Measurements from ENCODE around the gene MBNL1.

The MBNL1 gene

DNA sequence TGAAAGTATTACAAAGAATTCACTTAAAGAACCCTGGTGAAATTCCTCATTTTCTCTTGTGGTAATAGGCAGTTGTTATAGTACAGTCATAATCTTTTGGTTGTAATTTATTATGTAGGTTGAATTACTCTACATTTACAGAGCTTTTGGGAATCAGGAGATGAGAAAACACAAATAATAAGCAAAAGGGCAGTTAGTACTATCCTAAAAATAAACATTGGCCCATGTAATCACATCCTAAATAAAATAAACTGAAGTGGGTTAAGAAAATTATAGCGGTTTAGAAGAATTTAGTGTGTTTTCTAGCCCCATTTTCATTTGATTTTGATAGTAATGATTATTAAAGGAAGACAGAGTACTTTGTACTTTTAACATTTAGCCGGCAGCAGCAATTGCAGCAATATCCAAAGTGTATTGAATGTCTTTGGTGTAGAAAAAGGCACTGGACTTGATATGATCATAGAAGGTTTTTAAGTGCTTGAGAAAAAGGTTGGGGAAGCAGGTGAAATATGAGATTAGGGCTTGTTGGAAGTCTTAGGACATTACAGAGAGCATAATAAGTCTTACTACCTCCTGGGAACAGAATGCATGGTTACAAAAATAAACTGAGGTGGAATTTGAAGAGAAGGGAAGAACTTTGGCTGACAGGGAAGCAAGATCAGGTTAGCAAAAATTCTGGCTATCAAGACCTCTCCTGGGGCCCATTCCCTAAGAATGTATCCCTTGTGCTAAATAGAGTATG is 79.9 kb downstream of the MBNL1 start:
- H3K27ac Mint-ChIP-seq, result no peak overlapping the region
- no peak overlapping the region for H3K4me3 Mint-ChIP-seq
- H3K4me1 Mint-ChIP-seq, result peaks cover 27% of the 10 kb centered on the region
- no peaks in the 10 kb centered on the region for H3K9me3 Mint-ChIP-seq
- H3K36me3 Mint-ChIP-seq, result peaks cover 50% of the 10 kb centered on the region
- ATAC-seq (no peak), DNase-seq (ENCODE audit: low spot score in 2 of 2) (no peak)

DNA sequence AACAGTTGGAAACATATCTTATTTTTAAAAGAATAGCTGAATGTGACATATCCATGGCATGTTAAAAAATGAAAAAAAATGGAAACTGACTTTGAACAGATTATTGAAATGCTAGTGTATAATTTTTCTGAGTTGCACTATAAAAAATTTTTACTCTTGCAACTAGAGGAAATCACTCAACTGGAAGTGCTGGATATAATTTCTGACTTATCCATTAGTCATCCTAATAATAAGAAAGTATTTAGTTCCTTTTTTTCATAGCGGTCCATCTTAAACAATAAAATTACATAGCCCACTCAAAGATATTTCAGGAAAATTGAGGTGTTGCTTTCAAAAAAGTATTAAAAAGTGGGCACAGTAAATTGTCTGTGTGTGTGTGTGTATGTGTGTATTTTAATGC is 80.7 kb downstream of the MBNL1 start:
- no peak for DNase-seq (ENCODE audit: low spot score in 2 of 2)
- Mint-ChIP-seq H3K4me3 (no peak overlapping the region), H3K36me3 (peaks cover 55% of the 10 kb centered on the region), H3K4me1 (peaks cover 31% of the 10 kb centered on the region), H3K9me3 (no peaks in the 10 kb centered on the region), H3K27ac (no peak overlapping the region)
- ATAC-seq, result no peak

DNA sequence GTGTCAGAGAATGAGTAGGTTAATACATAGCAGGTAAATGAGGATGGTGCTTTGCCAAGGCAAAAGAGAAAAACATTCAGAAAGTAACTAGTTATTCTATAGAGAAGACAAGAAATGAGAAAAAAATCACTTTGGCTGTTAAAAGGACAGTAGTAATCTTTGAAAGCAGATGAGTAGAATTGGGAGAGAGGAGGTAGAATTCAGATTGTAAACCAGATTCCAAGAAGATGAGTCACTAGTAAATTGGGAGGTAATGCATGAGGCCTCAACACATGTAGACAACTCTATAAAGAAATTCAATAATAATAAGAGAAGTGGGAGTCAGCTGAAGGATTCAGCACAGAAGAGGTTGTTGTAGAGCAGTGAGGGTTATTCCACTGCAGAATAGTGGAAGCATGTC is 81.4 kb downstream of the MBNL1 start:
- H3K36me3 Mint-ChIP-seq, result peaks cover 55% of the 10 kb centered on the region
- H3K4me1 Mint-ChIP-seq, result peaks cover 25% of the 10 kb centered on the region
- H3K27ac Mint-ChIP-seq, result no peak overlapping the region
- no peak for ATAC-seq
- H3K4me3 Mint-ChIP-seq, result no peak overlapping the region
- DNase-seq (ENCODE audit: low spot score in 2 of 2), result no peak
- H3K9me3 Mint-ChIP-seq, result no peaks in the 10 kb centered on the region

DNA sequence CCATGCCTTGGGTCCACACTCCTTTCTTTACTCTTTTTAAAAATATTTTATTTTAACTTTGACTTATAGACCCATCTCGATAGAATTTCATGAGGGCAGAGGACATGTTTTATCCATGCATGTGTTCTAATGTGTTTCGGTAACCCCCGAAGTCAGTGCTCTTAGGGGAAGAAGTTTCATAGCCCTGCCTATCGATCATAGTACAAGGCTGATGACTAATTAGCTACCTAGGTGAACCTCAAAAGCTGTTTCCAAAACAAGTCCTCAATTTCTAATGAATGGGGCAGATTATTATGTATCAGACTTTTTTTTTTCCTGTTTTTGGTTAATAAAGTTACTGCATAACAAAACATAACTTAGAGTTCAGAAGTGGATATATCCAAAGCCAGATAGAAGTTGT is 82.0 kb downstream of the MBNL1 start:
- Mint-ChIP-seq H3K4me1 (peaks cover 25% of the 10 kb centered on the region), H3K36me3 (peaks cover 59% of the 10 kb centered on the region), H3K4me3 (no peak overlapping the region), H3K9me3 (no peaks in the 10 kb centered on the region), H3K27ac (peak overlapping the region; percentile 65)
- peak; percentile 60 for ATAC-seq
- no peak for DNase-seq (ENCODE audit: low spot score in 2 of 2)

DNA sequence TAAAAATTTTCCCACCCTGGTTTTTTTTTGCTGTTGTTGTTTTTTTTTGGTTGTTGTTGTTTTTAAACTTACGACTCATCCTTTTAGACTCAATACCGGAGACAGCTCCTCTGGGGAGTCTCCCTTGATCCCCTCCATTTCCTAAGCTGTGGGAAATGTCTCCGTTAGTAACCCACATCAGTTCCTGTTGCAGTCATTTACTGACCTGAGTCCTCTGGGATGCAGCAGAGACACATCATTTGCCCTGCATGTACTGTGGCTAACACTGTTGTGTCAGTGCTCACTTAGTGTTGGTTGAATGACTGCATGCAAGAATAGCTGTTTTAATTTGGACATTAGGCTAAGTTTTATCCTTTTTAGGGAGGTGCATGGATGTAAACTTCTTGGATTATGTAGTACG is 83.8 kb downstream of the MBNL1 start:
- ATAC-seq, result peak; percentile 60
- peaks cover 62% of the 10 kb centered on the region for H3K36me3 Mint-ChIP-seq

DNA sequence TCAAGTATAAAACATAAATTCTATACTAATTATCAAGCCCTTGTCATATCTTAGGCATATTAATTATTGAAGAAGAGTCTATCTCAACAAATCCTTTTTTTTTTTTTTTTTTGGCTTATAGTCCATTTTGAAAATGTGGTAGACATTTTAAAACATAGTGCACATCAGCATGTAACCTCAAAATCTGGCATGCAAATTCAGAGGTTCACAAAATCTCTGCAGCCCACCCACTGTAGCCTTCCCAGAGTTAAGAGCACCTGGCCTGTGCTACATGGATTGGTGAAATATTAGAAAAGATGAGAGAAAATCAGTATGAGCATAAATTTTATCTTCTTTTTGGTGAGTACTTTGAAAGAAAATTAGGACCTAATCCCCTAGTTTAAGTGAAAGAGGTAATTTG is 84.8 kb downstream of the MBNL1 start:
- DNase-seq (ENCODE audit: low spot score in 2 of 2), result no peak
- ATAC-seq, result no peak
- Mint-ChIP-seq H3K9me3 (no peaks in the 10 kb centered on the region), H3K4me1 (peaks cover 46% of the 10 kb centered on the region), H3K36me3 (peaks cover 72% of the 10 kb centered on the region), H3K4me3 (no peak overlapping the region), H3K27ac (peak overlapping the region; percentile 87)

More for the DNA sequence above, 83.8 kb downstream of the MBNL1 start:
- Mint-ChIP-seq H3K4me1 (peaks cover 39% of the 10 kb centered on the region), H3K4me3 (peak overlapping the region; percentile 32), H3K9me3 (no peaks in the 10 kb centered on the region), H3K27ac (peak overlapping the region; percentile 87)
- DNase-seq (ENCODE audit: low spot score in 2 of 2), result no peak

DNA sequence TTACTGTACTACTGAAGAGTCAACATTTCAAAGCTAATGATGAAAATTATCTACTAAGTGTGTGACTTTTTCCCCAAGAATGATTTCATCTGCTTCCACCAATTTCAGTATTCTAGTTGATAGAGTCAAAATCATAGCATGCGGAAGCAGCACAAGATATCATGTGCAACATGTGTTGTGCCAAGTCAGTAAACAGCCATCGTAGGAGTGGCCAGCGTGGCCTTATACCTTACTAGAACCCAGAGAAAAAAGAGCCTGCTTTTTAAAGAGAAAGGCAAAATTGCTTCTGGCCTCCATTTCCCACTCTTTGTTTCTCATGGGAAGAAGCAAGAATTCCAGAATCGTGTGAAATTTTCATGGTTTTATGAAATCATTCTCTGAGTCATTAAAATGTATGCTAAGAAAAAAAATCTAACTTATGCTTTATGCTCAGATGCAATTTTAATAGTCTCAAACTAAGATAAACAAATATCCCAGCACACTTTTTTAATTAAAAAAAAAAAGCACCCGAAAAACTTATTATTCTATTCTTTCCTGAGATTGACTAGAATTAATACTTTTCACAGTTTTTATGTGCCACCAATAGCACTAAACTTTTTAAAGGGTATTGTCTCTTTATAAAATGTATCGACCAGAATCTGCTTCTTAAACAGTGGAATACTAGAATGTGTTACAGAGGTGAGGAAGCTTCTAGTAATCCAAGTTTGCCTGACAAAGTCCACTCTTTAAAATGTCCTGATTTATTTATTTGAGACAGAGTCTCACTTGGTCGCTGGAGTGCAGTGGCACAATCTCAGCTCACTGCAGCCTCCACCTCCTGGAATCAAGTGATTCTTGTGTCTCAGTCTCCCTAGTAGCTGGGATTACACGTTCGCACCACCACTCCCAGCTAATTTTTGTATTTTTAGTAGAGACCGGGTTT is 87.3 kb downstream of the MBNL1 start:
- no peaks in the 10 kb centered on the region for H3K9me3 Mint-ChIP-seq
- H3K4me3 Mint-ChIP-seq, result no peak overlapping the region
- DNase-seq (ENCODE audit: low spot score in 2 of 2), result no peak
- ATAC-seq, result no peak
- peaks cover 61% of the 10 kb centered on the region for H3K4me1 Mint-ChIP-seq
- peaks cover 87% of the 10 kb centered on the region for H3K36me3 Mint-ChIP-seq
- peak overlapping the region; percentile 51 for H3K27ac Mint-ChIP-seq

DNA sequence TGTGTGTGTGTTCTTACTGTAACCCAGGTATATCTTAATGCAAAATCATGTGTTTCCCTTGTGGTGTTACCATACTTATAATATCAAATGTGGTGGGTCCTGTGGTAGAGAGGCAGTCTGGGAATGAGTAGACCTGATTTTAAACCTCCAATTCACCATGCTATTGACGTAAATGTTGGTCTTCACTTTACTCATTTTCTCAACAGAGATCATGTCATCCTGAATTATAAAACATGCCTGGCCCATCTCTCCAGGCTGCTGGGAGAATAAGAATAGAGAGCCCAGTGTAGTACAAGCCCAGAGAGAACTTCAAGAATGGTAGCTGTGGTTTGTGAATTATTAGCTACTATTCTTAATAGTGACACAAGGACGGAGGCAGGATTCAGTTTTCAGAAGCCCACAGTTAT is 88.1 kb downstream of the MBNL1 start:
- H3K9me3 Mint-ChIP-seq, result no peaks in the 10 kb centered on the region
- DNase-seq (ENCODE audit: low spot score in 2 of 2) (peak in 1 of 2 donors; percentile 62), ATAC-seq (peak; percentile 89)
- H3K36me3 Mint-ChIP-seq, result peaks cover 86% of the 10 kb centered on the region
- peaks cover 62% of the 10 kb centered on the region for H3K4me1 Mint-ChIP-seq
- peak overlapping the region; percentile 1 for H3K4me3 Mint-ChIP-seq
- peak overlapping the region; percentile 51 for H3K27ac Mint-ChIP-seq

DNA sequence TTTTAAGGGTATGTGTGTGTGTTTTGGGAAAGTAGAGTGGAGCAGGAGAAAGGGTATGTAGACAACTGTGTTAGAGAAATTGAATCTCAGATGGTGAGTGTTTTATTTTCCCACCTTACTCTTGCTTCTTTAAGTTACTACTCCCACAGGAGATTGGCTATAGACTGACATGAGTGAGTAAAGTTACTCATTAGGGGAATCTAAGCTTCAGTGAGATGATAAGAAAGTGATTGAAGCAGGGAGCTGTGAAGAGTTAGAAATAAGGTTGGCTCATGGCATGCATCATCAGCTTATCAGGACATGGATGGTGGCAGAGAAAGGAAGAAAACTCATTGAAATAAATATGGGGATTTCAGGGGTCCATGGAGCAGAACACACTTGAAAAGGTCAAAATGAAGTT is 88.9 kb downstream of the MBNL1 start:
- peaks cover 64% of the 10 kb centered on the region for H3K4me1 Mint-ChIP-seq
- ATAC-seq, result peak; percentile 74
- H3K9me3 Mint-ChIP-seq, result no peaks in the 10 kb centered on the region
- H3K4me3 Mint-ChIP-seq, result peak overlapping the region; percentile 1
- DNase-seq (ENCODE audit: low spot score in 2 of 2), result no peak
- peaks cover 81% of the 10 kb centered on the region for H3K36me3 Mint-ChIP-seq
- peak overlapping the region; percentile 51 for H3K27ac Mint-ChIP-seq

DNA sequence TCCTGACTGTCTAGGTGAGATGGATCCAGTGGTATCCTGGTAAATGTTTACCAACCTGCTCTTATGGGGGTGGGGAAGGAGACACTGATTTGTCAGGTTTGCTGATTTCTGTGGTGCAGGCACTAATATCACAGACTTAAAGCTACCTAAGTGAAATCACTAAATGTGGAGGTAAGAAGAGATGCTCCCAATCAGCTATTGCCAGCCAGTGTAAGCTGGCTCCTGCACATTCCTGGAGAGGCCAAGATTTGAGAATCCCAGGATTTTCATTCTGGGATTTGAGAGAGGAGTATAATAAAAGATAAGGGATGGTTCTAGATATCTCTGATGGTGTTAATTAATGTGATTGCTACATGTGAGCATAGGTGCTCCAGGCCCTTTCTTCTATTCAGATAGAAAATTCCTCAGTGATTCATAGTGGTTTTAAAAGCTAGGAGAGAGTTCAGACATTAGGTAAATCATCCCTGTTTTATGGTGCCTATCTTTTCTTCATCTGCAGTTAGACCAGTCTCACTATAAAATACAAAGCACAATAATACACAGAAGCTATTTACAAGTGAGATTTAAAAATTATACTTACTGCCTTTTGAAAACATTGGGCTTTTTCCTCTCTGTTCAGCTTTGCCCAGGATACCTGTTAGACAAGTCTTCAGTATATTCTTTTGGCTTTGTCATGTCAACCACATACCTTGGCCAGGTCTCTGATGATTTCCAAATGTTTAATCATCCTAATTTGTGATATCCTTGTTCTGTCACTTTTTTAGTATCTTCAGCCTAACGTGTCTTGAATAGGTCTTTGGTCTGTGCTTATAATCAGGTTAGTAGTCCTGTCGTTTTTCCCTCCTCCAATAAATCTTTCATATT is 90.9 kb downstream of the MBNL1 start:
- peaks cover 71% of the 10 kb centered on the region for H3K4me1 Mint-ChIP-seq
- H3K36me3 Mint-ChIP-seq, result peaks cover 74% of the 10 kb centered on the region
- no peak for DNase-seq (ENCODE audit: low spot score in 2 of 2)
- H3K9me3 Mint-ChIP-seq, result no peaks in the 10 kb centered on the region
- ATAC-seq, result no peak
- peak overlapping the region; percentile 30 for H3K27ac Mint-ChIP-seq
- no peak overlapping the region for H3K4me3 Mint-ChIP-seq

DNA sequence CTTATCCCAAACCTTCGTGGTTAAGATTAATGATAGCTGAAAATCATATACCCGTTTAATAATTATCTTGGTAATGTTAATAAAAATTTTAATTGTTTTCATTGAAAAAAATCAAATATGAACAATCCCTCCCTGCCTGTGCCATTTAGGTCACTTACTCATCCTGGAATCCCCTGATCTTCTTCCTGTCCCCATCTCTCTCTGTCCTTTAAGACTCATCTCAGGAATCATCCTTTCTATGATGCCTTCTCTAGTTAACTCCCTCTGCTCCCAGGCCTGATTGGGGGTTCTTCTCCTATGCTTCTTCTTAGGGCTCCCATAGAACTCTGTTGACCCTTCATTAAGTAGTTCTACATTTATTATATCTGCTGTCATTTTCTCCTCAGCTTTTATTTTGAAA is 91.6 kb downstream of the MBNL1 start:
- Mint-ChIP-seq H3K9me3 (no peaks in the 10 kb centered on the region), H3K4me3 (no peak overlapping the region), H3K36me3 (peaks cover 71% of the 10 kb centered on the region), H3K4me1 (peaks cover 76% of the 10 kb centered on the region), H3K27ac (peak overlapping the region; percentile 30)
- DNase-seq (ENCODE audit: low spot score in 2 of 2) (no peak), ATAC-seq (no peak)

DNA sequence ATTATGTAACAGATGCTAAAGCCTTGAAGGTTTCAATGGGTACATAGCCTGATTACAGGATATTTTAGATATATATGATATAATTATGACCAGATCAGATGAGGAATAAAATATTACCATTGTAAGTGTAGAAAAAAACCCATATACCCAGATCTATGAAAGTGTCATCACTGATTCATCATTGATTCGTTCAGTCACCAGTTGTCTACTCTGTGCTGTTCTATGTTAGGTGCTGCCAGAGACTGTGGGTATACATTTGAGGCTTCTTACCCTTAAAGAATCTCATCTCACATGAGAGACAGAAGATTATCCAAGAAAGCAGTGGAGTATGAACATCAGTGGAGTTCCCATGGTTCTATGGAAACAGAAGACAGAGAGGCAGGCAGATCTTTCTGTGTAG is 92.2 kb downstream of the MBNL1 start:
- ATAC-seq (peak; percentile 66), DNase-seq (ENCODE audit: low spot score in 2 of 2) (no peak)
- H3K27ac Mint-ChIP-seq, result peak overlapping the region; percentile 53
- peaks cover 64% of the 10 kb centered on the region for H3K36me3 Mint-ChIP-seq
- peaks cover 76% of the 10 kb centered on the region for H3K4me1 Mint-ChIP-seq
- no peaks in the 10 kb centered on the region for H3K9me3 Mint-ChIP-seq
- H3K4me3 Mint-ChIP-seq, result no peak overlapping the region

DNA sequence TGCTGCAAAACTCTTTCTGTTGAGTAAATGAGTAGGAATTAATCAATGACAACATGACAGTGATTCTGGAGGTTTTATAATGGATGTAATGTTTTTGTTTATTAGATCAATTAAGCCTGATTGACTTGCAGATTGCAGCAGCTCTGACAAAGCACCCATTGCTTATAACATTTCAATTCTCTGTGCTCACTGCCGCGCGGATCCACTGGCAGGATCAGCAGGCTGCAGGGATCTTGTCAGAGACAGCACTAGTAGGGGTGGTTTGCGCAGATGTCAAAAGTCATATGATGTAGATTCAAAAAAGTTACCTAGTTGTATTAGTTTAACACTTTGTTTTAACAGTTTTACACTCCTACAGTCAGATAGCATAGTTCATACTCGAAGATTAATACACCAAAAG is 93.4 kb downstream of the MBNL1 start:
- DNase-seq (ENCODE audit: low spot score in 2 of 2) (no peak), ATAC-seq (no peak)
- Mint-ChIP-seq H3K27ac (peak overlapping the region; percentile 53), H3K9me3 (no peaks in the 10 kb centered on the region), H3K4me1 (peaks cover 68% of the 10 kb centered on the region), H3K4me3 (no peak overlapping the region), H3K36me3 (peaks cover 61% of the 10 kb centered on the region)

DNA sequence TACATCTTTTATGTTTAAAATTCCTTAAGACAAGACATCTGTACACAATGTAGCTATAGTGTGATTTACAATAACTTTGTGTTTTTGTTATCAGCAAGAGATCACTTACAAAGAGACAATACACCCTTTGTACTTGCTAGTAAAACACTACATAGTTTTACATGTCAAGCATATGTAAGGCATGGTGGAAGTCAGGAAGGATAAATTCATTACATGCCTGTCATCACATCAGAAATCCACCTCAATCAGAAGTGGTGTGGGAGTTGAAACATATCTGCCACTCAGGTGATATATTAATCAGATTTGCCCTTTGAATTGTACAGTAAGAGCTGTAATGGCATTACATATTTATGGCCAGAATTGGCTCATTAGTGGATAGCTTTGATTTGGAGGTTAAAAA is 95.5 kb downstream of the MBNL1 start:
- Mint-ChIP-seq H3K36me3 (peaks cover 57% of the 10 kb centered on the region), H3K4me1 (peaks cover 76% of the 10 kb centered on the region), H3K9me3 (no peaks in the 10 kb centered on the region), H3K27ac (peak overlapping the region; percentile 81), H3K4me3 (no peak overlapping the region)
- ATAC-seq (peak; percentile 78), DNase-seq (ENCODE audit: low spot score in 2 of 2) (no peak)

DNA sequence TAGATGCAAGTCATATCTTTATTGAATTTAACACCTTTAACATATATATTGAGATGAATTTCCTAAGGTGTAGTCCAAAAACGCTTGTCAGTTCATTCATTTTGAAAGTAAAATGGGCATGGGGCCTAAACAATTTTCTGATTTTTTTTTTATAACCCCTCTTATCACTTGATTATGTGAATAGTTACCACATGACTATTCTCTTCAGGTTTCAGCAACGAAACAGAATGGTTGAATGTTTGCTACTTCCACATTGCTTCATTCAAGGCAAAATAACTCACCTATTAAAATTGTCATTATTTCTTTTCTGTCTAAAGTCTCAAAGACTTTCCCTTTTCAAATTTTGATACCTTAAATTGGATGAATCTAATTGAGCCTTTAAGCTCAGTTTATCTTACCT is 96.4 kb downstream of the MBNL1 start:
- no peaks in the 10 kb centered on the region for H3K9me3 Mint-ChIP-seq
- H3K36me3 Mint-ChIP-seq, result peaks cover 50% of the 10 kb centered on the region
- no peak for DNase-seq (ENCODE audit: low spot score in 2 of 2)
- H3K4me1 Mint-ChIP-seq, result peaks cover 76% of the 10 kb centered on the region
- no peak overlapping the region for H3K4me3 Mint-ChIP-seq
- no peak for ATAC-seq
- H3K27ac Mint-ChIP-seq, result peak overlapping the region; percentile 81

All from stimulated activated effector memory CD8-positive, alpha-beta T cell treated with anti-CD3 and anti-CD28 coated beads, Interleukin-12 subunit alpha, Interleukin-12 subunit beta, amount 100 ng/mL, for 72 hours (primary cell).